Fibroblast of skin of back (primary cell): ENCODE measurements around the gene TMEM220. TPM values are rescaled to one million over a fixed set of nuclear protein-coding genes. Genes with fewer than 3 reads are reported as not detected.
A peak's percentile ranks its signal among the peaks of the same experiment; 100 is the strongest.

ENCODE experiments used
- DNase-seq: peaks from one replicate; pipeline ENCODE4 v3.0.0-alpha.2; 2013
- polyA plus RNA-seq, 2 experiments: library from polyadenylated mRNA; unstranded; fragments of 120-200 nt; gene quantifications; one replicate each; pipeline ENCODE4 v1.2.1, GENCODE V29; 2013; ENCODE audit not compliant: insufficient read length in 2 of 2

Gene TMEM220
- polyA plus RNA-seq (2013, experiment 1 of 2; ENCODE audit: insufficient read length) = 4.2 TPM
- 4.1 TPM for polyA plus RNA-seq (2013, experiment 2 of 2; ENCODE audit: insufficient read length)

GRCh38 chr17:10729334-10730193 lies at the start of gene TMEM220:
TSS of gene TMEM220 (minus strand) at chr17:10730023. CDS start at chr17:10729851, 172 bp downstream.
- DNase-seq = peak; percentile 75

- DNase-seq = no peak
Observed at GRCh38 chr17:10779609-10780008, 49.8 kb upstream of the TMEM220 start.

GRCh38 chr17:10777890-10778289 lies 48.1 kb upstream of the TMEM220 start:
- DNase-seq = no peak

- no peak for DNase-seq
Observed at GRCh38 chr17:10777131-10777807, 47.4 kb upstream of the TMEM220 start.

GRCh38 chr17:10776381-10776780 lies 46.6 kb upstream of the TMEM220 start:
- no peak for DNase-seq

- no peak for DNase-seq
Observed at GRCh38 chr17:10775740-10776356, 46.0 kb upstream of the TMEM220 start.

GRCh38 chr17:10775058-10775457 lies 45.2 kb upstream of the TMEM220 start:
- DNase-seq = no peak

- DNase-seq = no peak
Observed at GRCh38 chr17:10773391-10773790, 43.6 kb upstream of the TMEM220 start.

GRCh38 chr17:10772425-10773380 lies 42.9 kb upstream of the TMEM220 start:
- peak; percentile 7 for DNase-seq

GRCh38 chr17:10771148-10771547 lies 41.3 kb upstream of the TMEM220 start:
- no peak for DNase-seq

- DNase-seq = no peak
Observed at GRCh38 chr17:10769840-10770239, 40.0 kb upstream of the TMEM220 start.

- DNase-seq = no peak
Observed at GRCh38 chr17:10768750-10769251, 39.0 kb upstream of the TMEM220 start.

- DNase-seq = no peak
Observed at GRCh38 chr17:10767232-10767631, 37.4 kb upstream of the TMEM220 start.

GRCh38 chr17:10762037-10762436 lies 32.2 kb upstream of the TMEM220 start:
- no peak for DNase-seq

GRCh38 chr17:10761281-10761680 lies 31.5 kb upstream of the TMEM220 start:
- no peak for DNase-seq

GRCh38 chr17:10758062-10758461 lies 28.2 kb upstream of the TMEM220 start:
- no peak for DNase-seq

- no peak for DNase-seq
Observed at GRCh38 chr17:10757647-10758046, 27.8 kb upstream of the TMEM220 start.

- DNase-seq = no peak
Observed at GRCh38 chr17:10757067-10757466, 27.2 kb upstream of the TMEM220 start.

- no peak for DNase-seq
Observed at GRCh38 chr17:10756619-10757018, 26.8 kb upstream of the TMEM220 start.

GRCh38 chr17:10756185-10756584 lies 26.4 kb upstream of the TMEM220 start:
- DNase-seq = no peak

GRCh38 chr17:10755592-10756127 lies 25.8 kb upstream of the TMEM220 start:
- no peak for DNase-seq
